ENCODE measurements around the gene TMEM69.

Gene TMEM69

DNA sequence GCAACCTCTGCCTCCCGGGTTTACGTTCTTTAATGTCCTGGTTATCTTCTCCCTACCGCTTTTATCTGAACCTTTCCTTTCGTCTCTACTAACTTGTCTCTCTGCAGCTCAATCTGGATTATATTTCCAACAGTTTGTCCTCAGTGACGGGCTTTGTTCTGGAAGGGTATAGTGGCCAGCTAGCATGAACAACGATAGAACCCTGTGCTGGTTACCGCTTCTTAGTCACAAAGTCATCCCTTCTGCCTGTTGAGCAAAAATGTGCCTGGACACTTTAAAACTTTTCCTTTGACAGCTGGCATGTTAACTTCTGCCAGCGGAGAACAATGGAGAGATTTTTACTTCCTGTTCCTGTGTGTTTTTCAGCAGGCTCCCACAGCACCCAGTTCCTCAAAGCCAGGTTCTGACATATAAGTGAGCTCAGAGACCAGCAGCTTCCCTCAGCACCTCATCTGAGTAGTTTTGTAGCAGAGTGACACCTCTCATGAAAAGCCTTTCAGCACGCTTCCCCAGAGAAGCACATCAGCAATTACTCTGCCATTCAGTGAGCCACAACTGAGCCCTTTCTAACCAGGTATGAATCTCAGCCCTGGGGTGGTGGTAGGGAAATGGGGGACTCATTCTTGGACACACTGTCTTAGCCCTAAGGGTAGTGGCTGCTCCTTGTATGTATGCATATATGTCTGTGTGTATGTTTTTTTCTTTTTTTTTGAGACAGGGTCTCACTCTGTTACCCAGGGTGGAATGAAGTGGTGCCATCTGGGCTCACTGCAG, 40.5 kb upstream of the TMEM69 start:
- Histone ChIP-seq H3K27ac (no peak overlapping the region), H3K4me3 (ENCODE audit: low read depth, low read length) (no peak overlapping the region), H3K36me3 (replicated peaks) (peaks cover 37% of the 10 kb centered on the region), H3K27me3 (replicated peaks) (no peaks in the 10 kb centered on the region)
- in situ Hi-C loops (cut with HindIII; ENCODE audit: low pct_ligation_motif_present, low sequenced_read_pairs) = no loop called here
- TF ChIP-seq, protein P1, sequence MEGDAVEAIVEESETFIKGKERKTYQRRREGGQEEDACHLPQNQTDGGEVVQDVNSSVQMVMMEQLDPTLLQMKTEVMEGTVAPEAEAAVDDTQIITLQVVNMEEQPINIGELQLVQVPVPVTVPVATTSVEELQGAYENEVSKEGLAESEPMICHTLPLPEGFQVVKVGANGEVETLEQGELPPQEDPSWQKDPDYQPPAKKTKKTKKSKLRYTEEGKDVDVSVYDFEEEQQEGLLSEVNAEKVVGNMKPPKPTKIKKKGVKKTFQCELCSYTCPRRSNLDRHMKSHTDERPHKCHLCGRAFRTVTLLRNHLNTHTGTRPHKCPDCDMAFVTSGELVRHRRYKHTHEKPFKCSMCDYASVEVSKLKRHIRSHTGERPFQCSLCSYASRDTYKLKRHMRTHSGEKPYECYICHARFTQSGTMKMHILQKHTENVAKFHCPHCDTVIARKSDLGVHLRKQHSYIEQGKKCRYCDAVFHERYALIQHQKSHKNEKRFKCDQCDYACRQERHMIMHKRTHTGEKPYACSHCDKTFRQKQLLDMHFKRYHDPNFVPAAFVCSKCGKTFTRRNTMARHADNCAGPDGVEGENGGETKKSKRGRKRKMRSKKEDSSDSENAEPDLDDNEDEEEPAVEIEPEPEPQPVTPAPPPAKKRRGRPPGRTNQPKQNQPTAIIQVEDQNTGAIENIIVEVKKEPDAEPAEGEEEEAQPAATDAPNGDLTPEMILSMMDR (IDR thresholded peaks at IDR 0.05; ENCODE audit: low read depth, low read length, missing control alignments) = no peak
- DNase-seq = no peak

DNA sequence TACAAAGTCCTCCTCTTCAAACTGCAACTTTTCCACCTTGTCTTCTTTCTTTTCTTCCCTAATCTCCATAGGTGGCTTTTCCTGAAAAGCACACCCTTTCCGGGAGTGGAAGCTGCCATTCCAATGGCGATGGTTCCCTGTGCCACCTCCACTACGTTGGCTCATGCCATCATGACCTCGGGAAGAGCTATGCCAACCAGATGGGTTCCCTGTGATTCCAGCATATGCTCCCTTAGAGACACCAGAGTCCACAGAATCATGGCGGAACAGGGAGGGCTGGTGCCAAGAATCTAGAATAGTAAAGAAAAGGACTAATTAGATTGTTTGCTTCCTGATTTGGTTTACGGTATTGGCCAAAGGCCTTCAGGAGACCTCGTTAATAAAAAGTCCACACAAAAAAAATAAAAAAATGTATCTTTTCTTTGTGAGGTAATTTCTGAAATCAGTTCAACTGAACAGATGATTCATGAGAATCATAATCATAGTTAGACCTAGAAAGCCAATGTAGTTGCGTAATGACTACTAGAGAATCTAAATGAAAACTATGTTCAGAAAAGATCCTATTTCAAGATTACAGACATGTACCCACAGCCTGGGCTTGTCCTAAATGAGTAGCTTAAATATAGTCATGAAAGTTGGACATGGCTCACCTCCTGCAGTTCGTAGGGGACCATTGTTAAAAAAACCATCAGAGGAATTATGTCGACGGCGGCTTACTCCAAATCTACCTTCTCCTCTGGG, 33.3 kb upstream of the TMEM69 start:
- Histone ChIP-seq H3K4me3 (ENCODE audit: low read depth, low read length) (no peak overlapping the region), H3K27me3 (replicated peaks) (no peaks in the 10 kb centered on the region), H3K27ac (no peak overlapping the region), H3K36me3 (replicated peaks) (peaks cover 65% of the 10 kb centered on the region)
- in situ Hi-C loops (cut with HindIII; ENCODE audit: low pct_ligation_motif_present, low sequenced_read_pairs) = no loop called here
- DNase-seq = no peak
- TF ChIP-seq, protein P1 (IDR thresholded peaks at IDR 0.05; ENCODE audit: low read depth, low read length, missing control alignments) = no peak

DNA sequence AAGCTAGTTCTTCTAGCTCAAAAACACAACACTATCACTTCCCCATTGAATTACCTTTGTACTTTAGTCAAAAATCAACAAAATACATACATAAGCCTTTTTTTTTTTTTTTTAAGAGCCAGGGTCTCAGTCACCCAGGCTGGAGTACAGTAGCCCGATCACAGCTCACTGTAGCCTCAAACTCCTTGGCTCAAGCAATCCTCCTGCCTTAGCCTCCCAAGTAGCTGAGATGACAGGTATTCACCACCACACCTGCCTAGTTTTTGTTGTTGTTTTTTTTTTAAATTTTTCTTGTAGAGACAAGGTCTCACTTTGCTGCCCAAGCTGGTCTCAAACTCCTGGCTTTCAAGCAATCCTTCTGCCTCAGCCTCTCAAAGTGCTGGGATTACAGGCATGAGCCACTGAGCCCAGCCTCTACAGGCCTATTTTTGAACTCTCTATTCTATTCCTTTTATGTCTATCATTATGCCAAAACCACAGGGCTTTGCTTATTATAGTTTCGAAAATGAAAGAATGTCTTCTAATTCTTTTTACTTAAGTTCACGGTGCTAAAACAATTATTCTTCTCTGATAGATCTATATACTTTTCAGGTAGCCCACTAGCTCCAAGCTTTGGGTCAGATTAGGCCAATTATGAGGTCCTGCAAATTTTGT, 31.3 kb upstream of the TMEM69 start:
- H3K27ac ChIP-seq = no peak overlapping the region
- in situ Hi-C loops (cut with HindIII; ENCODE audit: low pct_ligation_motif_present, low sequenced_read_pairs) = no loop called here
- no peak for DNase-seq
- H3K4me3 ChIP-seq (ENCODE audit: low read depth, low read length) = no peak overlapping the region
- no peaks in the 10 kb centered on the region for H3K27me3 ChIP-seq (replicated peaks)
- H3K36me3 ChIP-seq (replicated peaks) = peaks cover 54% of the 10 kb centered on the region
- TF ChIP-seq, protein P1 (IDR thresholded peaks at IDR 0.05; ENCODE audit: low read depth, low read length, missing control alignments) = no peak

DNA sequence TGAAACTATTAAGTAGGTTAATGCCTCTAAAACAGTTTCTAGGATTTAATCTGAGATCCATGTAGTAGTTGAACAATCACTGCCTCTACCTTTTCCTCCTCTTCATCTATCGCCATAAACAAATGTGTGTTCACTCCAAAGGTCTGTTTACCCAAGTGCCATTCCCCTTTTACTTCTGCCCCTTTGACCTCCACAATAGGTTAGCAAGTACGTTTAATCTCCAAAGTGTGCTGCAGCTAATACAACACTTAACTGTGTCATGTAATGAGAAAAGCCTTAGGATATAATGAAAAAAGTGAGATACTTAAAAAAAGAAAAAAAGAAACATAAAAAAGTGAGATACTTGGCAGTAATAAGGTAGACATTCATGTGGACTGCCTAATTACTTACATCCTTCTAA, 29.8 kb upstream of the TMEM69 start:
- in situ Hi-C loops (cut with HindIII; ENCODE audit: low pct_ligation_motif_present, low sequenced_read_pairs) = no loop called here
- no peak overlapping the region for H3K27ac ChIP-seq
- DNase-seq = no peak
- TF ChIP-seq, protein P1 (IDR thresholded peaks at IDR 0.05; ENCODE audit: low read depth, low read length, missing control alignments) = no peak
- H3K27me3 ChIP-seq (replicated peaks) = no peaks in the 10 kb centered on the region
- no peak overlapping the region for H3K4me3 ChIP-seq (ENCODE audit: low read depth, low read length)
- peaks cover 51% of the 10 kb centered on the region for H3K36me3 ChIP-seq (replicated peaks)

DNA sequence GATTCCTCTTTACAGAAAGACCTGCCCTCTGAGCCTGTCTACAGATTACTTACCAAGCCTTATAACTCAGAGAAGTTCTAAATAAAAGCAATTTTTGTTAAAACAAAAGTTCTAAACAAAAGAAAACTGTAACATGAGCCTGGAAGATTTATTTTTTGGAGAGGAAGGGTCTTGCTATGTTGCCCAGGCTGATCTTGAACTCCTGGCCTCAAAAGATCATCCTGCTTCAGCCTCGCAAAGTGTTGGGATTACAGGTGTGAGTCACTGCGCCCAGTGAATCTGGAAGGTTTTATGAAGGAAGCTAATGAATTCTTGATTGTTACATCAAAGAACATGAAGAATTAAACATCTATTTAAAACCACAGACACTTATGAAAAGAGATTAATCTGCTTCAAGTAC, 28.8 kb upstream of the TMEM69 start:
- no peaks in the 10 kb centered on the region for H3K27me3 ChIP-seq (replicated peaks)
- no peak for DNase-seq
- TF ChIP-seq, protein P1 (IDR thresholded peaks at IDR 0.05; ENCODE audit: low read depth, low read length, missing control alignments) = no peak
- in situ Hi-C loops (cut with HindIII; ENCODE audit: low pct_ligation_motif_present, low sequenced_read_pairs) = no loop called here
- no peak overlapping the region for H3K27ac ChIP-seq
- H3K36me3 ChIP-seq (replicated peaks) = peaks cover 46% of the 10 kb centered on the region
- no peak overlapping the region for H3K4me3 ChIP-seq (ENCODE audit: low read depth, low read length)

Data from brain microvascular endothelial cell (primary cell).